Gastrocnemius medialis (tissue), 4 donors: ENCODE results near the gene NLRP12.

Experiments used
- POLR2A ChIP-seq, 2 donors: fragments of 450-650 bp; IDR thresholded peaks; one replicate each; pipeline ENCODE4 v1.6.1; 2017; ENCODE audit warnings: antibody characterized with exemption in 2 of 2, mild to moderate bottlenecking in 2 of 2, moderate library complexity in 2 of 2
- TF ChIP-seq, protein P1 (sequence below), 5 experiments: fragments of 450-650 bp in 3 of 5; fragments of 200-600 bp in 2 of 5; sonication (generic) in 2 of 5; IDR thresholded peaks in 4 of 5; conservative IDR thresholded peaks in 1 of 5; 1 replicate in 4 of 5; 2 replicates in 1 of 5; pipeline ENCODE4 v1.5.1; 2016 to 2019; ENCODE audit warnings: antibody characterized with exemption in 5 of 5, mild to moderate bottlenecking in 3 of 5, moderate library complexity in 3 of 5

DNA sequence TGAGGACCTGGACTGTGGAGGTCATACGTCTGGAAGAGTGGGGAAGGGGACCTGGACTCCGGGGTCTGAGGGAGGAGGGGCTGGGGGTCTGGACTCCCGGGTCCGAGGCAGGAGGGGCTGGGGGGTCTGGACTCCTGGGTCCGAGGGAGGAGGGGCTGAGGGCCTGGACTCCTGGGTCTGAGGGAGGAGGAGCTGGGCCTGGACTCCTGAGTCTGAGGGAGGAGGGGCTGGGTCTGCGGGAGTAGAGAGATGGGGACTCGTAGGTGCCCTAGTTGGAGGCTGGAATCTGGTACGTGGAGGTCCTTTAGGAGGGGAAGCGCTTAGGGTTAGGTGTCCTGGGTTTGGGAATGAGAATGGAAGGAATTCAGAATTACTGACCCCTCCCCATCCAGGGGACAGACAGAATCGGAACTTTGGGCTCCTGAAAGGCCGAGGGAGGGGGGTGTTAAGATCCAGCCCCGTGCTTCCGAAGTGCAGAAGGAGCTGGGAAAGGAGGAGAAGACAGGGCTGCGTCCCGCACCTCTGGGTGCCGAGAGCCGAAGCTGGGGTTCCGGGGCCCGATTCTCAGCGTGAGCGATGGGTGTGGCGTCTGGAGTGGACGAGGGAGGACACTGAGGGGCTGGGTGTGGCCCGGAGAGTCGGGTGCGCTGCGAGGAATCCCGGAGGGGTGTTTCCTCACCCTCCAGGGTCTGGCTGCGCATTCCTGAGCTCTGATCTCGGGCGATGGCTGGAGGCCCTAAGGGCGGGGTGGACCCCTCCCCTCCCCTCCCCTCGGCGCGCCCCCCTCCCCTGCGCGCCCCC, 44.2 kb upstream of the NLRP12 start:
- TF ChIP-seq, protein P1, sequence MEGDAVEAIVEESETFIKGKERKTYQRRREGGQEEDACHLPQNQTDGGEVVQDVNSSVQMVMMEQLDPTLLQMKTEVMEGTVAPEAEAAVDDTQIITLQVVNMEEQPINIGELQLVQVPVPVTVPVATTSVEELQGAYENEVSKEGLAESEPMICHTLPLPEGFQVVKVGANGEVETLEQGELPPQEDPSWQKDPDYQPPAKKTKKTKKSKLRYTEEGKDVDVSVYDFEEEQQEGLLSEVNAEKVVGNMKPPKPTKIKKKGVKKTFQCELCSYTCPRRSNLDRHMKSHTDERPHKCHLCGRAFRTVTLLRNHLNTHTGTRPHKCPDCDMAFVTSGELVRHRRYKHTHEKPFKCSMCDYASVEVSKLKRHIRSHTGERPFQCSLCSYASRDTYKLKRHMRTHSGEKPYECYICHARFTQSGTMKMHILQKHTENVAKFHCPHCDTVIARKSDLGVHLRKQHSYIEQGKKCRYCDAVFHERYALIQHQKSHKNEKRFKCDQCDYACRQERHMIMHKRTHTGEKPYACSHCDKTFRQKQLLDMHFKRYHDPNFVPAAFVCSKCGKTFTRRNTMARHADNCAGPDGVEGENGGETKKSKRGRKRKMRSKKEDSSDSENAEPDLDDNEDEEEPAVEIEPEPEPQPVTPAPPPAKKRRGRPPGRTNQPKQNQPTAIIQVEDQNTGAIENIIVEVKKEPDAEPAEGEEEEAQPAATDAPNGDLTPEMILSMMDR (IDR thresholded peaks at IDR 0.05 in 4 of 5, conservative IDR thresholded peaks at IDR 0.05 in 1 of 5) = no peak
- TF ChIP-seq POLR2A (IDR thresholded peaks at IDR 0.05) = no peak
